ENCODE data around the gene ACSS1. TPM values are rescaled to one million over a fixed set of nuclear protein-coding genes. Genes with fewer than 3 reads are reported as not detected.

Gene ACSS1
- total RNA-seq, 1 donor from 2014 or later: 19.5 TPM

DNA sequence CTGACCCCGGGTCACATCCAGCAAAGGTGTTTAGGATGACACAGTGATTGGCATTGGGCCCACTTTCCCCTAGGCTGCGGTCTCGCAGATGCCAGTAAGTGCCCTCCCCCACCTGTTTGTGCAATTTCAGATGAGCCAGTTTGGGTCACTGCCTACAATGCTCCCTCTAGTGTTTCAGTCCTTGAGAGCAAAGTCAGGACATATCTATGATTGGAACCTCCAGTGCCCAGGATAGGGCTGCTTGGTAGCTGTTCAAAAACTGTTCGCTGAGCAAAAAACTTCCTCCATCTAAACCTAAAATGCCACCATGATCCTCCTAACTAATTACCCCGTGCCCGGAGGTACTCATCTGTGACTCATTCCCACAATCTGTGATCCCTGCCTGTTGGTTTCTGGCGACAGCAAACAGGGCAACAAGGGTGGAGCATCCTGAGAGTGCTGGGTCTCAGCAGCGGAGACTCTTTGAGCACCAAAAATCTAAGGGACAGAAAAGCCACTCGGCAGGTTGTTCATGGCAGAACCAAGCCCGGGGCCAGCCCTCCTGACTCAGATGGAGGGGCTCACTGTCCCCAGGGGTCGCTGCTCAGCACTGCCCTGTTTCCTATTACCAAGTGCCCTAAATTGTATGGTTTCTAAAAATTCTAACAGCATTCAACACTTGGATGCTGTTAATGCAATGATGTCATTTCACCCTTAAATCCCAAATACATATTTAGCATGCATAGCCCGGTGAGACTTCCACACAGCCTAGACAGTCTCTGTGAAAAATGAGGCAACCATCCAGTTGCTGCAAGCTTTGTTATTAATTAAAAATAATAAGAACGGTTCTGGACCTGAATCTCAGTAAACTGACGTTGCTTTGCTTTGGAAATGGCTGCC, 19.0 kb upstream of the ACSS1 start:
- H3K27me3 ChIP-seq: peaks cover 14% of the 10 kb centered on the region
- peaks cover 6% of the 10 kb centered on the region in 2 donors for H3K4me1 ChIP-seq

DNA sequence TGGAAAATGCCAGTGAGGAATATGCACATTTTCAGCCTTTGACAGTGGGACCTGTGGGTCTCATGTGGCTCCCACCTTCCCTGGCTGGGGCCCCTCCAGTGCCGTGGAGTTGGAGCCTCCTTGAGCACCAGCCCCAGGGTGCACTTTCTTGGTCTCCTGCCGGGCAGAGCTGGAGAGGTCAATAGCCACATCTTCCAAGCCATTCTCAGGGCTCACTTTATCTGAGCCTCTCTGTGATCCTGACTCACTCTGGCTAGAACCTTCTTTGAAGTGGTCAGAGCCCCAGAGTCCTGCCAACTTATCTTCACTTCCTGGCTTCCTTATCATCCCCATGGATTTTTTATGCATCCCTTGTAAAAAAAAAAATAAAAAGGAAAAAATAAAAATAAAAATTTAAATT, 18.3 kb upstream of the ACSS1 start:
- Histone ChIP-seq H3K9me3 (no peaks in the 10 kb centered on the region), H3K4me3 (no peak overlapping the region), H3K27ac (no peak overlapping the region), H3K27me3 (peaks cover 6% of the 10 kb centered on the region), H3K4me1 (peaks cover 0 to 6% of the 10 kb centered on the region in 2 donors), H3K36me3 (no peaks in the 10 kb centered on the region)
- TF ChIP-seq, protein P1, sequence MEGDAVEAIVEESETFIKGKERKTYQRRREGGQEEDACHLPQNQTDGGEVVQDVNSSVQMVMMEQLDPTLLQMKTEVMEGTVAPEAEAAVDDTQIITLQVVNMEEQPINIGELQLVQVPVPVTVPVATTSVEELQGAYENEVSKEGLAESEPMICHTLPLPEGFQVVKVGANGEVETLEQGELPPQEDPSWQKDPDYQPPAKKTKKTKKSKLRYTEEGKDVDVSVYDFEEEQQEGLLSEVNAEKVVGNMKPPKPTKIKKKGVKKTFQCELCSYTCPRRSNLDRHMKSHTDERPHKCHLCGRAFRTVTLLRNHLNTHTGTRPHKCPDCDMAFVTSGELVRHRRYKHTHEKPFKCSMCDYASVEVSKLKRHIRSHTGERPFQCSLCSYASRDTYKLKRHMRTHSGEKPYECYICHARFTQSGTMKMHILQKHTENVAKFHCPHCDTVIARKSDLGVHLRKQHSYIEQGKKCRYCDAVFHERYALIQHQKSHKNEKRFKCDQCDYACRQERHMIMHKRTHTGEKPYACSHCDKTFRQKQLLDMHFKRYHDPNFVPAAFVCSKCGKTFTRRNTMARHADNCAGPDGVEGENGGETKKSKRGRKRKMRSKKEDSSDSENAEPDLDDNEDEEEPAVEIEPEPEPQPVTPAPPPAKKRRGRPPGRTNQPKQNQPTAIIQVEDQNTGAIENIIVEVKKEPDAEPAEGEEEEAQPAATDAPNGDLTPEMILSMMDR (IDR thresholded peaks at IDR 0.05): no peak
- no peak for DNase-seq (ENCODE audit: low spot score in 2 of 2)
- intact Hi-C loops (cut with DNase I): no loop called here

More for the DNA sequence above, 19.0 kb upstream of the ACSS1 start:
- intact Hi-C loops (cut with DNase I): no loop called here
- TF ChIP-seq, protein P1 (IDR thresholded peaks at IDR 0.05): no peak
- Histone ChIP-seq H3K27ac (no peak overlapping the region), H3K4me3 (peak overlapping the region; percentile 32 to 53), H3K36me3 (no peaks in the 10 kb centered on the region), H3K9me3 (no peaks in the 10 kb centered on the region)
- no peak for DNase-seq (ENCODE audit: low spot score in 2 of 2)

DNA sequence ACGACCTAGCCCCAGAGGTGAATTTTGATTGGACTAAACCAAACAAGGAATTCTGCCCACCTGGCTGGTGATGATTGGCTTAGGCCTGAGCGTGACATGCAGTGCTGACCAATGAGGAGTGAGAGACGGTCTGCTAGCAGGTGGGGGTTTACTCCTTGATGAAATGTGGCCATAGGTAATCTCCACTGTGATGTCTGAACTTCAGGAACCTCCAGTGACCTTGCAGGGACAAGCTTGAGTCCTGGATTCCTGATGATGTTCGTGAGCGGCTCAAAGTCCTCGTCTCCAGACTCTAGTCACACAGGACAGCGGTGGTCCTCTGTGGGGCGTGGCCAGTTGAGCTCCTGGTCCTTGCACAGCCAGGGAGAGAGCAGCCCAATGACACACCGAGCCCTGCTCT, 15.6 kb upstream of the ACSS1 start:
- no peaks in the 10 kb centered on the region for H3K9me3 ChIP-seq
- H3K4me3 ChIP-seq: no peak overlapping the region
- DNase-seq (ENCODE audit: low spot score in 2 of 2): peak in 1 of 2 donors; percentile 31
- peaks cover 0 to 6% of the 10 kb centered on the region in 2 donors for H3K4me1 ChIP-seq
- H3K27ac ChIP-seq: no peak overlapping the region
- intact Hi-C loops (cut with DNase I): no loop called here
- TF ChIP-seq, protein P1 (IDR thresholded peaks at IDR 0.05): no peak
- H3K27me3 ChIP-seq: no peaks in the 10 kb centered on the region
- no peaks in the 10 kb centered on the region for H3K36me3 ChIP-seq

DNA sequence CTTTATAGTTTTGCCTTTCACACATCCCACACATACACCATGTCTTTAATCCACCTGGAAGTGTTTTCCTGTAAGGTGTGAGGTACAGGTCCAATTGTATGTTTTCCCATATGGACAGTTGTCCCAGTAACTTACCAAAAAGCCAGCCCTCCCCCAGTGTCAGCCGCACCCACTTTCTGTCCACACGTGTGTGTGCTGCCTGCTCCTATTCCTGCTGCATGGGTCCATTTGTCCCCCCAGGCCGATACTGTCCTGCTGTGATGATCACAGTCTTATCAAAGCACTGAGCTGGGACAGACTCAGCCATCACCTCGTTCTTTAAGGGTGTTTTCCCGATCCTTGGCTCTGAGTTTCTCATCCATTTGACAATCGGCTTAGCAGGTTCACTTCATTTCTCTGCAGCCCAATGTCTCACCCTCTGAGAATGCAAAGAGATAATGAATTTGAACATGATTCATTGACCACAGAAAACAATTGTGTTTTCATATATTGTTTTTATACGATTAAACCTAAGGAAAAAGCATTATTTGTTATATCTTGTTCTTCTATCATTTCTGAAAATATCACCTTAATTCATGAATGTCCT, 14.4 kb upstream of the ACSS1 start:
- TF ChIP-seq, protein P1 (IDR thresholded peaks at IDR 0.05): no peak
- intact Hi-C loops (cut with DNase I): no loop called here
- no peaks in the 10 kb centered on the region for H3K27me3 ChIP-seq
- no peak overlapping the region for H3K27ac ChIP-seq
- no peaks in the 10 kb centered on the region for H3K4me1 ChIP-seq
- DNase-seq (ENCODE audit: low spot score in 2 of 2): peak in 1 of 2 donors; percentile 22
- no peaks in the 10 kb centered on the region for H3K36me3 ChIP-seq
- H3K4me3 ChIP-seq: no peak overlapping the region
- H3K9me3 ChIP-seq: no peaks in the 10 kb centered on the region

DNA sequence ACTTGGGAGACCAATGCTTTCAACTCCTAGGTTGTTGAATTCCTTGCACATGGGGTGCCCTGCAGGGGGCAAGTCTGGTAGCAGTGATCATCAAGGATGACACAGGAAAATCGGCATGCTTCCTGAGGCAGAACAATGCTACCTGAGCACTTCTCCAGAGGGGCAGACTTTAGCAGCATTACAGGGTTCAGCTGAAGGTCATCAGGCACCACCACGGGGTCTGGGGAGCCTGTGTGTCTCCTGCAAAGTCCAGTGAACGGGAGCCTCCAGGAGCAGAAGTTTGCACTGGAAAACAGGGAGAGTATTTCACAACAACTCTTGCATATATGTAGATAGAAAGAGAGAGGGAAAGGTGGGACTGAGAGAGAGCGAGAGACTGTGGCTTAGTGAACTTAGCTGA, 13.8 kb upstream of the ACSS1 start:
- Histone ChIP-seq H3K36me3 (no peaks in the 10 kb centered on the region), H3K4me3 (no peak overlapping the region), H3K27me3 (no peaks in the 10 kb centered on the region), H3K27ac (no peak overlapping the region), H3K9me3 (no peaks in the 10 kb centered on the region), H3K4me1 (no peaks in the 10 kb centered on the region)
- TF ChIP-seq, protein P1 (IDR thresholded peaks at IDR 0.05): no peak
- DNase-seq (ENCODE audit: low spot score in 2 of 2): peak in 1 of 2 donors; percentile 33
- intact Hi-C loops (cut with DNase I): no loop called here

Measured in ascending aorta (tissue), 2 donors.